HG03342 (cell line): Measurements from ENCODE around the gene JAG2.

Source experiments
- ATAC-seq: cut with Tn5 transposase; IDR thresholded peaks from one replicate; pipeline ENCODE4 v1.9.1; 2021; ENCODE audit warnings: mild to moderate bottlenecking, moderate library complexity; ENCODE audit not compliant: unreplicated experiment

JAG2 gene

DNA sequence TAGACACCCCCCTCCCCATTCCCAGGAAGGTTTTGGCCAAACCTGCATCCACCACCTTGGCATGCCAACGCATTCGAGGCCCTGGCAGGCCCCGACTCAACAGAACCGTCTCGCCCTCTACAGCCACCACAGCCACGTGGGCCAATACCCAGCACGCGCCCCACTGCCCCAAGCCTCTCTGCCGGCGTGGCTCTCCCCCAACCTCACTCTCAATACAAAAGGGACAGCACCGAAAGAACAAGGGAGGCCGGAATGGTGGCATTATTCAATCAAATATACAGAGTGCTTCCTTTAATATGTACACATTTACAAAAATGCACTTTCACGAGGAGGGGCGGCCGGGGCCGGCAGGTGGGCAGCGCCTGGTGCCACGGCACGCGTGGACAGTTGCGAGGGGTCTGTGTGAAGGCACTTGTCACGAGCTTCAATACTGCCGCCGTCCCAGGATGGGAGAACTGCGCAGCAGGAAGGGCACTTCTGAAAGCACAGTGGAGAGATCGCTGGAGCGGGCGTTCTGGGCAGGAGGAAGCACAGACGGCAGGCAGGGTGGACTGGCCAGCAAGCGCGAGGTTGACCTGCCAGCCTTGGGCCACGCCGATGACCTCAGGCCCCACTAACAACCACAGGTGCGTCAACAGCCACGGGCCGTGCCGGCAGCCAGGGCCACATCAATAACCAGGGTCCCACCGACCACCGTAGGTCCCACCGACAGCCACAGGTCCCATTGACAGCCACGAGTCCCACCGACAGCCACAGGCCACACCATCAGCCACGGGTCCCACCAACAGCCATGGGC lies 26.9 kb downstream of the JAG2 start:
- no peak for ATAC-seq

DNA sequence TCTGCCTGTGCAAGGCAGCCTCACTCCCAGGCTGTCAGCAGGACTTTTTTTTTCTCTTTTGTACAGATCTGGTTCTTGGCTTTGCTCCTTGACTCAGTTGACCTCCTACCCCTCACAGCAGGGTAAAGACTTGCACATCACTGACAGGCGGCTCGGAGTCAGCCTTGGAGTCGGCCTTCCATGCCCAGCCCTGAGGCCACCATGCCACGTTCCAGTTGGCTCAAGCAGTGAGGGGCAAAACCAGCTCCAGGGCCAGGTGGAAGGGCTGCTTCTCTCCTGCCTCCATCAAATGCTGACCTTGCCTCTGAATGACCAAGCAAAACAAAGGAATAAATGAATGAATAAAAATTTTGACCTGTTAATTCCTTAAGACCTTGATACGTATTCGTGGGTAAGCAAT lies 27.6 kb downstream of the JAG2 start:
- no peak for ATAC-seq

DNA sequence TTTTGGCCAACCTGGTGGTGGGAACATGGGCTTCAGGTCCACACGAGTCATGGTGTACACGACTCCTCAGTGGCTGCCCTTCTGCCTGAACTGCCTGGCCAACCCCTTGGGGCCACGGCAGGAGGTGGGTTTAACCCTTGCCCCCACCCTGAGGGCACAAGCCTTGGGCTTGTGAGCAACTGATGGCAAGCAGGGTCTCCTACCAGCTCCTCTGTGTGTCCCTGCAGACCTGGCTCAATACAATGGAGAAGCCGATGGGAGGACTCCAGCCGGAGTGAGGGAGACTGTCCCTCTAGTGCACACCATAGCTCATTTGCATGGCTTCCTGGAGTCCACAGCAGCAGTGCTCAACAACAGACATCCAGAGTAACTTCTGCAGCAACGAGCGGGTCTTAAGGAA lies 28.0 kb downstream of the JAG2 start:
- no peak for ATAC-seq

DNA sequence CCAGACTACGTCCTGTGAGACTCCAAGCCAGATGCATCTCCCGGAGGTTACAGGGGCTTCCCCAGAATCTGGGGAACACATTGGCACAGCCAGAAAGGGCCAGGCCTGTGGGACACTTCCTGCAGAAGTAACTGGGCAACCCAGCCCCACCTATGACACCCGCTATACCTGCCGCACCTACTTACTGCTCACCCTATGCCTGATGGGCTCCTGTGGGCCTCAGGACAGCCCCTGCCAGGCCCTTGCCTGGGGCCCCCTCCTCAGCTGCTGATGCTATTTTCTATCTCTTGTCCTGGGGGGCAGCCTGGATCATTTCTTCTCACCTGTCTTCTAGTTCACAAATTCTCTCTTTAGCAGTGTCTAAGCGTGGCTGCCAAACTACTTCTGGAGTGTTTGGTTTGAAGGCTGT lies 28.7 kb downstream of the JAG2 start:
- ATAC-seq, result no peak

DNA sequence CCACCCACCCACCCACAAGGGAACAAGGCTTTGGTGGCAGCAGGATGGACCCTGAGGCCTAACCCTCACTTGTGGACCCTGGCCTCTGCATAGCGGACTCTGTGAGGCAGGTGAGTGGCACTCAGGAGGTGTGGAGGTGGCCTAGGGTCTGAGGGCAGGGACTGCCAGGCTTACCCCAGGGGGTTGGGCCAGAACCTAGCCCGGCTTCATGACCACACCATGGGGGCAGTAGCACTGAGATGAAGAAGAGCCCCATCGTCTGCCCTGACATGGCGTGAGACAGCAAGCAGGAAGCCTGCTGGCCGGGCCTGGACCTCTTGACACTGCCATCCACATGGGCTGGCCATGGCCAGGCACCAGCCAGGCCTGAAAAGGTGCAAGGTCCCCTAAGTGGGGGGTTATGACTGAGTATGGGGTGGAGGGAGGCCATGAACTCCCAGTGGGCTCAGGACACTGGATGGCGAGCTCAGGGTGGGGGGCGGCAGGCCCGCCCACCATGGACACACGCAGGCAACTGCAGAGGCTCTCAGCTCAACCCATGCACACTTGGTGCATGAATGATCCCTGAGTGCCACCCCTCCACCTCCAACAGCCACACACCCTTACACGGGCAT lies 29.3 kb downstream of the JAG2 start:
- ATAC-seq, result no peak

DNA sequence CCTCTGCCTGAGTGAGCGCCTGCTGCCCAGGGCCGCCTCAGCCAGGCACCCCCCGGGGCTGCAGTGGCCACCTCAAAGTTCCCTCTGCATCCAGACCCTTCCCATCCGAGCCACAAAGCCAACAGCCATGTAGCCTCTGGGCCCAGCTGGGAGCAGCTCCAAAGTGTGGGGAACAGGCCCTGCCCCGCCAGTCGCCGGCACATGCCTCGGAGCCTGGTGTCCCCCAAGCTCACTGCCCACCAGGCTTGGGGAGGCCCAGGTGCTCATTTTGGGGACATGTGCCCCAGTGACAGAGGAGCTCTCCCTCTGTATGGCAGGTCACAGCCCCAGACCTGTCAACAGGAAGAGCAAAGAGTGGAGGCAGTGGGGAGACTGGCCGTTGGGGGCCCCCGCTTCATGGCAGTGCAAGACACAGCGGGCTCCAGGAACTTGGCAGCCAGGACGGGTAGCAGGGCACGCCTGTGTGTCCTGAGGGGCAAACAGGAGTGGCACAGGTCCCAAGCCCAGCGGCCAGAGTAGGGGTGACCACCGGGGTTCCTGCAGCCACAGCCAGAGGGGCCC lies 29.9 kb downstream of the JAG2 start:
- ATAC-seq, result no peak

DNA sequence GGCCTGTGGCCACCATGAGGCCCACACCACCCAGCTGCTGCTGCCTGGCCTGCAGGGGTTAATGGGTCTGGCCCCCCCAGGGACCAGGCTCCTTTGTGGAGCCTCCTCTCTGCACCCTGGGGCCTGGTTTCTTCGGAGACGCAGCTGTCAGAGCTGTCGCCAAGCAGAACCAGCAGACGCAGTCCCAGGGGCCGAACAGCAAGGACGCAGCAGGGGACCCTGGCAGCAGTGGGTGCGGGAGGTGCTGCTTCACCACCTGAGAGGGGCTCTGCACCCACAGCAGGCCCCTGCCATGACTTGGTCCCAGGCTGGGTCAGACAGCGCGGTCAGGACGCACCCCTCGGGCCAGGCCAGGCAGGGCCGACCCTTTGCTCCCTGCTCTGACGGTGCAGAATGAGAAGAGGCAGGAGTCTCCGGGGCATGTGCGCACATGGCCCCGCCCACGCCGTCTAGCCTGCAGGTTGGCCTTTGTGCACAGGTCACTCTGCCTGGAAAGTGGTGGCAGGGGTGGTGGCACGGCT lies 30.5 kb downstream of the JAG2 start:
- ATAC-seq, result no peak

DNA sequence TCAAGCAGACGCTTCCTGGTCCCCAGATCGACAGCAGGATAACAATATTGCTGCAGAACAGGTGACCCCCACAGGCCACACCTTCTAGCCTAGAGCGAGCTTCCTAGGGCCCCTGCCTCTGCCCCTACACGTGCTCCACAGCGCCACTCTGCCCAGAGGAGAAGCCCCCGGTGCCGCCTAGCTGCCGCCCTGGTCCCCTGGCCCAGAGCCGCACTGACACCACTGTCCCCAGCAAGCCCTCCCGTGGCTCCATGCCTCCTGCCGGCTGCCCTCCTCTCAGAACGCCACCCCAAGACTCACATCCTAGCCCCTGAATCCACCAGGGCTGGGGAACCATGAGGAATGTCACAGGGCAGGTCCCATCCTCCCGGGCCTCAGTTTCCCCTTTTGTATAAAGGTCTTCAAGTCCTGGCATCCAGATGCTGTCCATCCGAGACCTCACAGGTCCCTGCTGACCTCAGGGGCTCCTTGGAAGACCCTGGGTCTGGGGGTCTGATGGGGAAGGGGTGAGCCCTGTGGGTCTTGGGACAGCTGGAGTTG lies 31.0 kb downstream of the JAG2 start:
- ATAC-seq, result no peak

DNA sequence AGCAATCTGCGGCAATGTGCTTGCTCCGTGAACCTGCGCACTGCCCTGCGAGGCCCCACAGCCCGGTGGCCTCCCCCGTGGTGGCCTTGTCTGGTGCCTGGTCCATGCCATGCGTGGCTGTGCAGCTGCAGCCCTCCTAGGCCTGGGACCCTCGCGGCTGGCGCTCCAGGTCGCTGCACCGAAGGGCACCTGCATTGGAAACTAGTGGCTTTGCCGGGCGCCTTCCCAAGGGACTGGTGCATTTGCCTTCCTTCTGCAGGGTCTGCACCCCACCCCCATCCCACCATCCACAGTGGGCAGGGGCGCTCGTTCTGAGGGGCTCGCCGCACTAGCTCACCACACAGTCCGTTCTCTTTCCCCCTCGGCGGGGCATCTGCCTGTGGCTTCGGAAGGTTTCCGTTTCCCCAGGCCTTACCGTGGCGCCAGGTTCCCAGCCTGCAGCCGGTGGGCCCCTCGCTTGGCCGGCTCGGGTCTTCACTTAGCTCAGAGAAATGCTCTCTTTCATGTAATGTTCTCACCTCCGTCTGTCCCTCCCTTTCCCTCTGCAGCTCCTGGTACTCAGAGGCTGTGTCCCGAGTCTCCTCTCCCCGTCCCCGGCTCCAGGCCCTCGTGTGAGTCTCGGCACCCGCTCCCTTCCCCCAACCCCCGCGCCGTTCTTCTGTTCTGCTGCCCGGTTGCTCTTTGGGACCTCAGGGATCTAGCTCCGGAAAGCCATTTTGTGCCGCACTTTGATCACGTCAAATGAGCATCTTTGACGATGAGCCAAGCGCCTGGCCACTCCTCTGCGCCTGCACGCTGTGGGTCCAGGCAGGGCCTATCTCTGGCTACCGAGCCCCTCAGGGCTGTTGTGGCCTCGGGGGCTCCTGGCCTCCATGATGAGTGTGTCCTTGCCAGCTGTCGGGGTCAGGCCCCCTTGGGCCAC lies 31.9 kb downstream of the JAG2 start:
- ATAC-seq, result no peak

DNA sequence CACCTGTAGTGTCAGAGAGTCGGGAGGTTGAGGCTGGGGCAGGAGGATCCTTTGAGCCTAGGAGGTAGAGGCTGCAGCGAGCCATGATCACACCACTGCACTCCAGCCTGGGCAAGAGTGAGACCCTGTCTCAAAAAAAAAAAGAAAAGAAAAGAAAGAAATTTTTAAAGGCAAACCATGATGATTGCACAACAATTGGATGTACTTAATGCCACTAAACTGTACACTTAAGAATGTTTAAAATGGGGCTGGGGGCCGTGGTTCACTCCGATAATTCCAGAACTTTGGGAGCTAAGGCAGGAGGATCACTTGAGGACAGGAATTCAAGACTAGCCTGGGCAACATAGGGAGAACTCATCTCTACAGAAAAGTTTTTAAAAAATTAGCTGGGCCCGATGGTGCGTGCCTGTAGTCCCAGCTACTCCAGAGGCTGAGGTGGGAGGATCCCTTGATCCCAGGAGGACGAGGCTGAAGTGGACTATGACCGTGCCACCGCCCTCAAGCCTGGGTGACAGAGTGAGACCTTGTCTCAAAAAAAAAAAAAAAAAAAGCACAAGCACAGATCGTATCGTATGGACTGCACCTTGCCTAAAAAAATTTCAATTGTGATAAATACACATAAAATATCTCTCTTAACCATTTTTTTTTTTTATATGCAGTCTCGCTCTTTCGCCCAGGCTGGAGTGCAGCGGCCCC lies 32.7 kb downstream of the JAG2 start:
- ATAC-seq, result no peak

DNA sequence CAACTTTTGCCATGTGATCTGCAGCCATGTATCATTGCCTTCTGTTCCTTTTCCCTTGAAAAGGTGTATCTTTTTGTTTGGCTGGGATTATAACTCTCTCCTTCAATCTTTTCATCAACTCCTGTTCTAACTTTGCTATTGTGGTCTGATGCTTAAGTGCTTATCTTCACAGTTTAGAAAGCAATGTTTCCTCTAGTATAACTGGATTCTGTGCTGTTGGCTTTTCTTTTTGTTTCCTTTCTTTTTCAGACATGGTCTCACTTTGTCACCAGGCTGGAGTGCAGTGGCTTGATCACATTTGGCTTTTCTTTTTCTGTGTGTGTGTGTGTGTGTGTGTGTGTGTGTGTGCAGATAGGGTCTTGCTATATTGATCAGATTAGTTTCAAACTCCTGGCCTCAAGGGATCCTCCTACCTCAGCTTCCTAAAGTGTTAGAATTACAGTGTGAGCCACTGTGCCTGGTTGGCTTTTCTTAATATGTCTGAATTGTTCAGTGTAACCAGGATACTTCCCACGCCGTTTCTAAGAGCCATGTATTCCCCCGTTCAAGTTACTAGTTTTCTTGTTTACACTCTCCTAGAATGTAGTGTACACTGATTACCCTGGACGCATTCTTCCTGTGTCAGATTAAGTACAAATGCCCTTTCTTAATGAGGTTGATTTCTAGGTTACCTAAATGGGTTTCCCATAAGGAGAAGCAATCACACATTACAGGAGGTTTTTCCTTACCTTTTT lies 35.5 kb downstream of the JAG2 start:
- no peak for ATAC-seq

DNA sequence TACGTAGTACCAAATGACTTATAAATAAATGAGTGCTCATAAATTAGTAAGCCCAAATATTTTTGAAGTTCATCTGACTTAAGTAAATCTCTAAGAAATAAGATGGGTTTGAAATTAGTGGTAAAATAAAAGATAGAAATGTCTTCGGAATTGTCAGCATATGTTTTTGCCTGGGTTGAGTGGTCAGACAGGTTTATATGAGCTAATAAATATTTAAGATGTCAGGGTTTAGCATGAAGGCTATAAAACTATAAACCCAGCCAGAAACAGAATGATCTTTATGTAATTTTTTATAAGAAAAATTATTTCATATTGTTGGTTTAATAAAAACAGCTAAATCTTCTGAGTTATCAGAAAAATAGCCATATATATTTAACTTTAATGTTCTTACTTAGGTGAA lies 37.3 kb downstream of the JAG2 start:
- no peak for ATAC-seq

DNA sequence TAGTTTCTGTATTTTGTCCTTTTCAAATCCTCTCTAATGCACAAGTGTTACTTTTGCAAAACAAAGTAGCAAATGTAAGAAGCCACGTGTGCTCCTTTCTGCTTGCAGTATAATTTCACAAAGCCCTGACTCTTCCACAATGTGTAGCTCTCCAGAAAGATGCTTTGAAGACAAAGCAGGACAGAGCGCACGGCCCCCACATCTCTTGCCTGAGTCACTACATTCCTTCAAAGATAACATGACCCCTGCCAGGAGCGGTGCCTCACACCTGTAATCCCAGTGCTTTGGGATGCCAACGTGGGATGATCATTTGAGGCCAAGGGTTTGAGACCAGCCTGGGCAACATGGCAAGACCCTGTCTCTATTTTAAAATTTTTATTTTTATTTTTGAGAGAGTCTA lies 40.5 kb downstream of the JAG2 start:
- ATAC-seq, result no peak

DNA sequence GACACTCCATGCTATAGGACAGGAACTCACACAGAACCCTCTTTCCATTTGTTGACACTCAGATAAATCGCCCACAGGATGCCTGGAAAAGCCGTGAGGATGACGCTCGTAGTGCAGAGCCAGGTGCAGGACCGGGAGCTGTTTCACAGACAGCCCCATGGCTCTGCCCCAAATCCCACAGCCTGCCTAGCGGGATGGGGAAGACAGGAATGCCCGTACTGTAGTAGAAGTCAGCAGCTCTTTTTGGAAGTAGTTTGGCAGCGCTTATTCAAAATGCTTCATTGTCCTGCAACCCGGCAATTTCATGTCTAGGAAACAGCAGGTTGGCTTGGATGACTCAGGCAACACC lies 41.6 kb downstream of the JAG2 start:
- ATAC-seq, result no peak

DNA sequence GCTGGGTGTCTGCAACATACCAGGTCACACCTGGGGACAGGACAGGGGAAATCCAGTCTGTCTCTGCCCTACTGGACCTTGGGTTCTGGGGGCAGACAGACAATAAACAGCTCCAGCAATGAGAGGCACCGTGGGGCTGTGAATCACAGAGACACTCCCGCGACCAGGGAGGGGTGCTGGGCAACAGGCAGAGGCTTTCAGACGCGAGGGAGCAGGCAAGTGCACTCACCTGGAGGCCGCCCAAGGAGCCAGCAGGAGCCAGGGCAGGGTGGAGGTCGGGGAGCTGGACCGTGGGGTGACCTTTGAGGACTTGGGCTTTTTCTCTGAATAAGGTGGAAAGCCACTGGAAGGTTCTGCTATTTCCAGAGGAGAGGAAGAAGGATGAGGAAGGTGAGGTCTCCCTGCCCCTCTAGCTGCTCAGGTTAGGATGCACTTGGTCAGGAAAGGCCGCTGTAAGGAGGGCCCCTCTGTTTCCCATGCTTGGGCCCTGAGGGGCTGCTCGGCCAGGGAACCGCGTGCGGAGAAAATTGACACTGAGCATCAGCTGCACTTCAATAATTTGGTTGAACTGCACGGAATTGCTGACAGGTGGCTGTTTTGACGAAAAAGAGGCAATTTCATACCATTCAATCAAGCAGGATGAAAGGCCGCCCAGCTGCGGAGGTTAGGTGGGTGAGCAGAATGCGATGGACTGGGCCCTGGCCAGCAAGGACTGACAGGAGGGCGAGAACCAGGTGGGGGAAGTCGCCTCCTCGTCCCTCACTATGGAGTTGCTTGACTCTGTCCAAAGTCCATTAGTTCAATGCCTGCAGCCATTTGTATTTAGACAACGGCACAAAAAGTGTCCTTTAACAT lies 42.2 kb downstream of the JAG2 start:
- no peak for ATAC-seq

DNA sequence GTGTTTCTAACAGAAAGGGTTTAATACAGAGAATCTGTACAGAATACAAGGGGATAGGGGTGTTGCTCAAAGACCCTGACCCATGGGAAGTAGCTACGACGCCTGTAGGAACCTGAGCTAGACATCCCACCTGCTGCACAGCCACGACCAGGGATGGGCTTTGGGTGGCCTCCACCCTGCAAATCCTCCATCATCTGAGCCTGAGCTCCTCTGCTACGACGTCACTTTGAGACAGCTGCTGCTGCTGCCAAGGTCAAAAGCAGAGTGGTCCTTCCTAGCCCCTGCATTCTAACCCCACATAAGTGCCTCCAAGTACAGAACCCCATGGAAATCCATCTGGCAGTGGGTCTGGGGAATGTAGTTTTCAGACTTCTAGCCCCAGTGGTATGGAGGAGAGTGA lies 43.8 kb downstream of the JAG2 start:
- no peak for ATAC-seq

DNA sequence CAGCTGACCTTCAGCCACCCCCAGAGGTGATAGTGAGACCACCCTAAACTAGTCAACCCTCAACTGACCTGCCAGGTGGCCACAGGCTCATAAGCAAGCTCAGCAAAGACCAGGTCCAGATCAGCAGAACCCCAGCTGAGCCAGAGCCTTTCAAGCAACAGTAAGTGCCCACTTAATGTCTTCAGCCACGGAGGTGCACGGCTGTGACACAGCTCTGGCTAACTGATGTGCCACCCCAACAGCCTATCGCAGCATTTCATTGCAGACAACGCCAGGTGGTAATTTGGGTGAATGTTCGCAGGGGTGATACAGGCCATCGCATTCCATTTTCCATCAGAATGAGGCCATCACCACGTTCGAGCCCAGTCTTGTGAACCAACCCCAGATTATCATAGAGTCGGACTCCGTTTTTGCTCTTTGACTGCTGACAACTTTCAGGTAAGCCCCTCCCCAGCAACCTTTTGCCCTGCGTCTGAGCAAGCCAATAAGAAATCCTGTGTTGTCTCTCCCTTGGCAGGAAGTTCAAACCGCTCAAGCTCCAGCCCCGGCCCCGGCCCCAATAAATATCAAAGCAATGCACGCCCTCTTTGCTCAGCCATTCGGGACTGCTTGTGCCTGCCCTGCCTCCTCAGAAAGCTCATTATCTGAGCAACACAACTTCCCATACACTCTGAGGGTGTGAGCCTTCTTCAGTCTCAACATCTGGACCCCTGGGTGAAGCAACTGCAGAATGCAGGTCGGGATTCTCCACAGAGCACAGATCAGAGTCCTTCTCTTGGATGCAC lies 44.4 kb downstream of the JAG2 start:
- no peak for ATAC-seq

DNA sequence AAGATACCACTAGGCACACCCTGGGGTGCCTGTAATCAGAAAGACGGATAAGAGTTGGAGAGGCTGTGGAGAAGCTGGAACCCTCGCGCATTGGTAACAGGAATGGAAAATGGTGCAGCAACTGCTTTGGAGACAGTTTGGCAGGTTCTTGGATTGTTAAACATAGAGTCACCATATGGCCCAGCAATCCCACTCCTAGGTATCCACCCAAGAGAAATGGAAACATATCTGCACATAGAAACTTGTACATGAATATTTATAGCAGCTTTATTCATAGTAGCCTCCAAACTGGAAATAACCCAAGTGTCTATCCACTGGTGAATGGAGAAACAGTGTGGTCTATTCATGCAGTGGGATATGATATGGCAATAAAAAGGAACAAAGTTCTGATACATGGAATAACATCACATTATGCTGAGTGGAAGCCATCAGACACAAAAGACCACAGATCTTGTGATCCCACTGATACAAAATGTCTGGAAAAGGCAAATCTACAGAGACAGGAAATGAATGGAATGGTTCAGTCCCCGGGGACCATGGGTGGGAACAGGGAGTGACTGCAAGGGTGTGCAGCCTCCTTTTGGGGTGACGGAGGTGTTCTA lies 45.4 kb downstream of the JAG2 start:
- no peak for ATAC-seq
